GM21576 (cell line): ENCODE data around the gene KIFC1.

Experiments
- ATAC-seq: cut with Tn5 transposase; IDR thresholded peaks from one replicate; pipeline ENCODE4 v1.9.1; 2021; ENCODE audit warnings: mild to moderate bottlenecking, moderate library complexity; ENCODE audit not compliant: unreplicated experiment

KIFC1 gene

GRCh38 chr6:33439956-33440648 is 48.5 kb downstream of the KIFC1 start:
- ATAC-seq: no peak

GRCh38 chr6:33440649-33441309 is 49.2 kb downstream of the KIFC1 start:
- ATAC-seq: no peak

- no peak for ATAC-seq
Measured at GRCh38 chr6:33441457-33441856, 49.8 kb downstream of the KIFC1 start.

- ATAC-seq: no peak
Measured at GRCh38 chr6:33442283-33442682, 50.7 kb downstream of the KIFC1 start.

- no peak for ATAC-seq
Measured at GRCh38 chr6:33443025-33443424, 51.4 kb downstream of the KIFC1 start.

GRCh38 chr6:33443619-33444504 is 52.2 kb downstream of the KIFC1 start:
- ATAC-seq: no peak

GRCh38 chr6:33445119-33445603 is 53.5 kb downstream of the KIFC1 start:
- ATAC-seq: no peak

- no peak for ATAC-seq
Measured at GRCh38 chr6:33446356-33446755, 54.7 kb downstream of the KIFC1 start.

GRCh38 chr6:33450434-33450833 is 58.8 kb downstream of the KIFC1 start:
- ATAC-seq: no peak

- no peak for ATAC-seq
Measured at GRCh38 chr6:33451606-33452005, 60.0 kb downstream of the KIFC1 start.

- no peak for ATAC-seq
Measured at GRCh38 chr6:33452496-33452895, 60.9 kb downstream of the KIFC1 start.

- no peak for ATAC-seq
Measured at GRCh38 chr6:33453393-33454008, 61.9 kb downstream of the KIFC1 start.

GRCh38 chr6:33454009-33454946 is 62.7 kb downstream of the KIFC1 start, which contains the start of gene ZBTB9:
Gene ZBTB9, plus strand, starts transcription at chr6:33454576. Its CDS starts 525 bp downstream, at chr6:33455101.
- ATAC-seq: peak; percentile 99

GRCh38 chr6:33455051-33455450 is 63.4 kb downstream of the KIFC1 start:
- ATAC-seq: no peak

GRCh38 chr6:33456156-33456555 is 64.5 kb downstream of the KIFC1 start:
- no peak for ATAC-seq

- ATAC-seq: no peak
Measured at GRCh38 chr6:33458676-33459075, 67.1 kb downstream of the KIFC1 start.

- ATAC-seq: no peak
Measured at GRCh38 chr6:33459226-33459625, 67.6 kb downstream of the KIFC1 start.
